Body of pancreas (tissue), 4 donors: Measurements from ENCODE around the gene EIF3J.

Experiments
- POLR2A ChIP-seq, 3 donors: fragments of 450-650 bp; IDR thresholded peaks; one replicate each; pipeline ENCODE4 v1.6.1; 2016; ENCODE audit warnings: antibody characterized with exemption in 3 of 3, mild to moderate bottlenecking in 2 of 3
- TF ChIP-seq, protein P1 (sequence below), 7 experiments: fragments of 450-650 bp in 4 of 7; fragments of 200-600 bp in 3 of 7; sonication (generic) in 3 of 7; IDR thresholded peaks; one replicate each; pipeline ENCODE4 v1.5.1; 2016 to 2019; ENCODE audit warnings: antibody characterized with exemption in 7 of 7

DNA sequence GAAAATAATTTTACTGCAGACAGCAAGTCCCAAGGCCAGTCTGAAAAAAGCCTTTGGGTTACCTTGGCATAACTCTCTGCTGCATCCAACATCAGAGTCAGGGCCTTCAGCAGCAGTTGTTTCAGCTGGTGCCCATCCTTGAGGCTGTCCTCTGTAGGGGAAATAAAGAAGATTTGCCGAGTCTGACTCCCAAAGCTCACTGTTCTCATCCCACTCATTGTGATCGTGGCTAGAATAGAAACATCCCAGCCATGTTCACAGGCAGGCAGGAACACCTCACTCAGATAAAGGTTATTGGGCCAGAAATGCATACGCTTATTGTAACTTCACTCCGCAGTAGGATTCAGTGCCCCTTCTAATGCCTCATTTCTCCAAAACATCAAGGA, 29.2 kb downstream of the EIF3J start:
- no peak for TF ChIP-seq POLR2A (IDR thresholded peaks at IDR 0.05)
- TF ChIP-seq, protein P1, sequence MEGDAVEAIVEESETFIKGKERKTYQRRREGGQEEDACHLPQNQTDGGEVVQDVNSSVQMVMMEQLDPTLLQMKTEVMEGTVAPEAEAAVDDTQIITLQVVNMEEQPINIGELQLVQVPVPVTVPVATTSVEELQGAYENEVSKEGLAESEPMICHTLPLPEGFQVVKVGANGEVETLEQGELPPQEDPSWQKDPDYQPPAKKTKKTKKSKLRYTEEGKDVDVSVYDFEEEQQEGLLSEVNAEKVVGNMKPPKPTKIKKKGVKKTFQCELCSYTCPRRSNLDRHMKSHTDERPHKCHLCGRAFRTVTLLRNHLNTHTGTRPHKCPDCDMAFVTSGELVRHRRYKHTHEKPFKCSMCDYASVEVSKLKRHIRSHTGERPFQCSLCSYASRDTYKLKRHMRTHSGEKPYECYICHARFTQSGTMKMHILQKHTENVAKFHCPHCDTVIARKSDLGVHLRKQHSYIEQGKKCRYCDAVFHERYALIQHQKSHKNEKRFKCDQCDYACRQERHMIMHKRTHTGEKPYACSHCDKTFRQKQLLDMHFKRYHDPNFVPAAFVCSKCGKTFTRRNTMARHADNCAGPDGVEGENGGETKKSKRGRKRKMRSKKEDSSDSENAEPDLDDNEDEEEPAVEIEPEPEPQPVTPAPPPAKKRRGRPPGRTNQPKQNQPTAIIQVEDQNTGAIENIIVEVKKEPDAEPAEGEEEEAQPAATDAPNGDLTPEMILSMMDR (IDR thresholded peaks at IDR 0.05) = no peak
